HL-60 (cell line): ENCODE results near the gene CHRM5.
A peak's percentile ranks its signal among the peaks of the same experiment; 100 is the strongest.

Experiments used
- DNase-seq, 2 experiments: peaks; one replicate each; pipeline ENCODE4 v3.0.0-alpha.2; 2010 to 2020; ENCODE audit warnings: low read depth in 1 of 2, low spot score in 1 of 2
- H3K27ac ChIP-seq: fragments of 250-450 bp; sonication (Bioruptor Pico); replicated peaks from 2 replicates; pipeline ENCODE4 v1.5.1; 2020; ENCODE audit warnings: mild to moderate bottlenecking, moderate library complexity
- H3K27me3 ChIP-seq: fragments of 250-450 bp; sonication (Bioruptor Pico); 2 replicates; pipeline ENCODE4 v1.5.1; 2021; ENCODE audit warnings: mild to moderate bottlenecking, moderate library complexity; ENCODE audit not compliant: insufficient read depth, poor library complexity, severe bottlenecking
- H3K4me3 ChIP-seq: replicated peaks from 2 replicates; pipeline ENCODE4 v1.5.1; 2011; ENCODE audit warnings: mild to moderate bottlenecking, control low read depth, low read length; ENCODE audit not compliant: insufficient read depth
- CTCF ChIP-seq: IDR thresholded peaks from one replicate; pipeline ENCODE4 v1.5.1; 2011; ENCODE audit warnings: low read length, control low read depth, inconsistent platforms; ENCODE audit not compliant: insufficient read depth
- GABPA ChIP-seq: IDR thresholded peaks from 2 replicates; pipeline ENCODE4 v1.6.1; 2012; ENCODE audit warnings: low read depth
- POLR2AphosphoS5 ChIP-seq: IDR thresholded peaks from 2 replicates; pipeline ENCODE4 v1.6.1; 2012; ENCODE audit warnings: low read depth
- REST ChIP-seq: IDR thresholded peaks from 2 replicates; pipeline ENCODE4 v1.6.1; 2012; ENCODE audit warnings: low read depth; ENCODE audit not compliant: insufficient replicate concordance
- SPI1 ChIP-seq: IDR thresholded peaks from 2 replicates; pipeline ENCODE4 v1.6.1; 2012; ENCODE audit warnings: low read depth, mild to moderate bottlenecking, borderline replicate concordance

CHRM5 gene

DNA sequence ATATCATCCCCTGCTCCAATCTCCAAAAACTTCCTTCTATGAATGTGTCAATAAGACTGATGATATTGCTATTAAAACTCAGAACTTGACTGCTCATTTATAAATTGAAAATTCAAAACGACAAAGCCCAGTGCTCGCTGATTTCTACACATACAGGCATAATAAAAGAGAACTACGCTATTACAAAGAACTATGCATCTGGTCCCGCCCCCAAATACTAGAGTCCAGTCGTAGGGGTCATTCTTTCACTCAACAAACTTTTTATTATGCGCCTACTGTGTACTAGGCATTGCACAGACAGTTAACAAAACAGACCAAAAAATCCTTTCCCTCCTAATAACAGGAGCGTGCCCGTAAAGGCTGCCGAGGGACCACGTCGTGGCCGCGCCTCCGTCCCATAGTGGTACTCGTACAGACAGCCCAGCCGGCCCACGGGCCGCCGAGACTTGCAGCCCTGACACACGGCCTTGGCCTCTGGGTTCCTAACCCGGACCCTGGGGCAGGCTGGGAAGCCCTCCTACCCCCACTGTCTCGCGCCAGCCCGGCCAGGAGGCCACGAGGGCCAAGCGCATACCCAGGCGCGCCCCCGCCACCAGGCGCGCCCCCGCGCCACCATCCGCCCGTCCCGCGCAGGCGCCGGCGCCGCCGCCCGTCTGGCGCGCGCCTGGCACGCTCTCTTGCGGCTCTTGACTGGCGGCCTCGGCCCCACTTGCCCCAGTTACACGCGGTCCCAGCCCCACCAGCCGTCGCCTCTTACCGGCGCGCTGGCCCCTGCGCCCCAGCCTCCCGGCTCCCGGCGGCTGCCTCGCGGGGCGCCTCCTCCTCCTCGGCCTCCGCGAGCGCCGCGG lies 70.0 kb downstream of the CHRM5 start:
- Histone ChIP-seq H3K27me3 (no peaks in the 10 kb centered on the region), H3K4me3 (peak overlapping the region; percentile 70), H3K27ac (peak overlapping the region; percentile 88)
- DNase-seq = peak; percentile 36 to 62
- TF ChIP-seq POLR2AphosphoS5 (peak; percentile 79), SPI1 (no peak), REST (peak; percentile 35), CTCF (no peak), GABPA (no peak)

- Histone ChIP-seq H3K27me3 (no peaks in the 10 kb centered on the region), H3K4me3 (peak within 1 kb of the TSS; percentile 70), H3K27ac (peak within 1 kb of the TSS; percentile 88)
- no peak for TF ChIP-seq REST
- TF ChIP-seq GABPA = no peak
- TF ChIP-seq SPI1 = no peak
- no peak for TF ChIP-seq POLR2AphosphoS5
- TF ChIP-seq CTCF = no peak
- peak; percentile 28 to 44 for DNase-seq
Measured at GRCh38 chr15:34038871-34039789, 70.8 kb downstream of the CHRM5 start, which contains the start of gene AVEN. Gene AVEN, minus strand, starts transcription at chr15:34039204. Its CDS starts 158 bp downstream, at chr15:34039046.

DNA sequence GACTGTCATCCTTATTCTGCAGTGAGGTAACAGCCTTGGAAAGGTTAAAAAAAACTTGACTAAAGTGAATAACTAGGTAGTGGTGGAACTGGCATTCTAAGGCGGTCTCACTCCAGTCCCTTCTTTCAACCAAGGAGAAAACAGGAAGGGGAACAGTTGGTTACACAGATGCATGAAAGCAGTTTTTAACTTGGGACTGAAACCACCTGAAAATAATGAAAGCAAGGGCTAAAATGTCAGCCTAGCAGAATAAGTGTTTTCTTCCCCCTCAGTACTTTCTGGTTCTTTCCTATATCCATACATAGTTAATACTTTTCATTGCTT lies 71.5 kb downstream of the CHRM5 start:
- peak in 1 of 2 experiments; percentile 45 for DNase-seq
- Histone ChIP-seq H3K4me3 (no peak overlapping the region), H3K27me3 (no peaks in the 10 kb centered on the region), H3K27ac (peak overlapping the region; percentile 58)
- TF ChIP-seq SPI1 (peak; percentile 76; the same call in 1 of the 2 replicates), GABPA (no peak), POLR2AphosphoS5 (no peak), CTCF (no peak), REST (no peak)
